ENCODE measurements around the gene ENTPD2.

Gene ENTPD2

GRCh38 chr9:137070201-137070905 is 16.5 kb upstream of the ENTPD2 start, which contains the start of gene SAPCD2:
Gene SAPCD2 (minus strand): TSS chr9:137070557. CDS start chr9:137070460, 97 bp downstream.
- Histone ChIP-seq H3K4me3 (ENCODE audit: insufficient read depth, low read depth, low read length, poor library complexity, severe bottlenecking) (peak within 1 kb of the TSS; percentile 32), H3K27me3 (replicated peaks; ENCODE audit: control insufficient read depth, insufficient read depth, low read length, poor library complexity, severe bottlenecking) (no peaks in the 10 kb centered on the region), H3K4me1 (ENCODE audit: control insufficient read depth, insufficient read depth, low read length, poor library complexity, severe bottlenecking) (peaks cover 12% of the 10 kb centered on the region), H3K9me3 (ENCODE audit: control insufficient read depth, low read length) (no peaks in the 10 kb centered on the region), H3K36me3 (ENCODE audit: control insufficient read depth, insufficient read depth, low read length) (no peaks in the 10 kb centered on the region), H3K27ac (ENCODE audit: insufficient read depth, low read length, poor library complexity, severe bottlenecking) (peak within 1 kb of the TSS; percentile 37)
- DNase-seq, result peak; percentile 77 to 82 (median 78)

DNA sequence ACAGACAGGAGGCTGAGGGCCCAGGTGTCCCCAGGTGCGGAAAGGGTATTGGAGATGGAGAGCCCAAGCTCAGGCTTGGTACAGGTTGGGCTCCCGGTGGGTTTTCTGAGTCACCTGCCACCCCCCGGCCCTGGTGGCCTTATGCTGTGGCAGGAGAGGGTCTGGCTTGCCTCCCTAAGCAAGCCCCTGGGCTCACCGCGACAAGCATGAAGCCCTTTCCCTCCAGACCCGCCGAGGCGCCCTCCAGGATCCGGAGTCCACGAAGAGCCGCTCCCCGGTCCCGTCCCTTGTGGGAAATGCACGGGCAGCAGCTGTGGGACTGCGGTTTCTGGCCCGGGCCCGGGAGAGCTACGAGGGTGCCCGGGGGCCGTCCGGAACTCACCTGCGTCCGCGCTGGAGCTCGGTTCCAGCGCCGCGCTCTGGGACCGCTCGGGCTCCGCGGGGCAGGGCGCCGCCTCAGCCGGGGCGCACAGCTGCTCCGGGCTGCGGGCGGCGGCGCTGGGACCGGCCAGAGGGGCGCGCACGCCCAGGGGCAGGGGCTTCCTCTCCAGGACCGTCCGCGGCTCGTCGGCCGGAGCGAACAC is 15.7 kb upstream of the ENTPD2 start:
- H3K9me3 ChIP-seq (ENCODE audit: control insufficient read depth, low read length), result no peaks in the 10 kb centered on the region
- no peaks in the 10 kb centered on the region for H3K27me3 ChIP-seq (replicated peaks; ENCODE audit: control insufficient read depth, insufficient read depth, low read length, poor library complexity, severe bottlenecking)
- no peak overlapping the region for H3K4me3 ChIP-seq (ENCODE audit: insufficient read depth, low read depth, low read length, poor library complexity, severe bottlenecking)
- H3K36me3 ChIP-seq (ENCODE audit: control insufficient read depth, insufficient read depth, low read length), result no peaks in the 10 kb centered on the region
- peaks cover 12% of the 10 kb centered on the region for H3K4me1 ChIP-seq (ENCODE audit: control insufficient read depth, insufficient read depth, low read length, poor library complexity, severe bottlenecking)
- H3K27ac ChIP-seq (ENCODE audit: insufficient read depth, low read length, poor library complexity, severe bottlenecking), result no peak overlapping the region
- DNase-seq, result no peak

DNA sequence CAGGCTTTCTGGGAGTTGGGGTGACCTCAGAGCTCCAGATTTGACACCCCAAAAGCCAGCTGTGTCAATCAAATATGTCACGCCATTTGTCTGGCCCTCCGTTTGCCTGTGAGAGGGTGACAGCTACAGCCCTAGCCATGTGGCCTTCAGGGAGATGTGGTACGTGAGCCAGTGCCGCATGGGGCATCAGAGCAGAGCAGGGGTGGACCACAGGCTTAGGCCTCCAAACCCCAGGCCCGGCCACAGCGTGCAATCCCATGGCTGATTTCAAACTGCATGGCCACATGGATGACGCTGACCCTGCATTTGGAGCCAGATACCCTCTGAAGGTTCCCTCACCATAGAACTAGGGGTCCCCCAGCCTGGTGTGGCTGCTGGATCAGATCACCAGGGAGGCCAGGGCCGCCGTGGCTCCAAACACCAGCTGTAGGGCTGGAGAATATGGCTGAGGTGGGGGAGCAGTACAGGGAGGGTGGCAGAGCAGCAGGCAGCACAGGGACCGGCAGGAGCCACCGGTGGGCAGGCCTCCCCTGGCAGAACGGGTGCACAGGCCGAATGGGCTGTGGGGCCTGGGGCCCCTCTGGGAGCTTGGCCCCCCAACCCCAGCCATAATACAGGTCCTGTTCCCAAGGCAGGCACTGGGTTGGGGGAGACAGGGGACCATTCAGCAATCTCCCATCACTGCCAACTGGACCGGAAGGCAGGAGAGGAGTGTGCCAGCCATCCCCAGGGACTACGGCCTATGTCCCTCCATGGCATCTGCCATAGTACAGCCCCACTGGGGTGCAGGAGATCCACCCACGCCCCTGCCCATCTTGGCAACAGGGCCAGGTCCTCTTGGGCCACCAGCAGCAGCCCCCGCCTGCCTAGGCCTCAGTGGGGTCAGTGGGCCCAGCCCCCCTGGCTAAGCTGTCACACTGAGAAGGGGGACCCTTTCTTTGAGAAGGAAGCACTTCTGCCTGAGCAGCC is 15.0 kb upstream of the ENTPD2 start:
- no peak overlapping the region for H3K27ac ChIP-seq (ENCODE audit: insufficient read depth, low read length, poor library complexity, severe bottlenecking)
- H3K4me1 ChIP-seq (ENCODE audit: control insufficient read depth, insufficient read depth, low read length, poor library complexity, severe bottlenecking), result peaks cover 12% of the 10 kb centered on the region
- no peaks in the 10 kb centered on the region for H3K9me3 ChIP-seq (ENCODE audit: control insufficient read depth, low read length)
- H3K27me3 ChIP-seq (replicated peaks; ENCODE audit: control insufficient read depth, insufficient read depth, low read length, poor library complexity, severe bottlenecking), result no peaks in the 10 kb centered on the region
- no peak for DNase-seq
- no peaks in the 10 kb centered on the region for H3K36me3 ChIP-seq (ENCODE audit: control insufficient read depth, insufficient read depth, low read length)
- no peak overlapping the region for H3K4me3 ChIP-seq (ENCODE audit: insufficient read depth, low read depth, low read length, poor library complexity, severe bottlenecking)

GRCh38 chr9:137067860-137068538 is 14.1 kb upstream of the ENTPD2 start:
- Histone ChIP-seq H3K27ac (ENCODE audit: insufficient read depth, low read length, poor library complexity, severe bottlenecking) (peak overlapping the region; percentile 28), H3K4me1 (ENCODE audit: control insufficient read depth, insufficient read depth, low read length, poor library complexity, severe bottlenecking) (peaks cover 12% of the 10 kb centered on the region)
- DNase-seq, result peak; percentile 72 to 78 (median 74)

DNA sequence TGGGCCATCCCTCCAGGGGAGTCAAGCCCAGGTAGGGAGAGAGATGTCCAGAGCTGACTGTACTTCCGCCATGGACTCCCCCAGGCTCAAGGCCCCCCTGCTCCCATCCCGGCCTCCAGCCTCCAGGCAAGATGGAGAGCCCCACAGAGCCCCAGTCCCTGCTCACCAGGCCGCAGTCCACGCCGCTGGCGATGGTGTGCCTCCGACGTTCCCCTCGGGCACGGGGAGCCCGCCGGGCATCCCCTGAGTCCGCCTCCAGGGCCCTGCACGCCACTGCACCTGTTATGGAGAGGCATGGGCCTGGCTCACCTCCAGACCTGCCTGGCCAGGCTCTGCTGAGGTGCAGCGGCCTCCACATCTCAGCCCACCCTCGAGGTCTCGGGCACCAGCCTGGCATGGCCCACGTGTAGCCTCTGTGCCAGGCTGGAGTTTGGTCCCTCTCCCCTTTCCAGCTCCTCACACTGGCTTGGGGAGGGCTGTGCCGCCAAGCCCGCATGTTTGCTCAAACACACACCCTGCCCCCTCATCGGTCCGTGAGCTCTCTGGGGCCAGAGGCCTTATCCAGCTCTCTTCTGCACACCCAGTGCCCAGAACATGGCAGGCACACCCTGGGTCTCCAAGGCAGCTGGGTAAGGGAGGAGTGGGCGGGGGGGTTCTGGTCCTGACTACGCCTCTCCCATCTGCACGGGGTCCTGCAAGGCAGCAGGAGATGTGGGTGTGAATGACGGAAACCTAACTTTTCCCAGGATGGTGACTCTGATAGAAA is 12.4 kb upstream of the ENTPD2 start:
- Histone ChIP-seq H3K4me1 (ENCODE audit: control insufficient read depth, insufficient read depth, low read length, poor library complexity, severe bottlenecking) (peaks cover 12% of the 10 kb centered on the region), H3K27ac (ENCODE audit: insufficient read depth, low read length, poor library complexity, severe bottlenecking) (no peak overlapping the region), H3K4me3 (ENCODE audit: insufficient read depth, low read depth, low read length, poor library complexity, severe bottlenecking) (no peak overlapping the region), H3K36me3 (ENCODE audit: control insufficient read depth, insufficient read depth, low read length) (no peaks in the 10 kb centered on the region), H3K27me3 (replicated peaks; ENCODE audit: control insufficient read depth, insufficient read depth, low read length, poor library complexity, severe bottlenecking) (no peaks in the 10 kb centered on the region), H3K9me3 (ENCODE audit: control insufficient read depth, low read length) (no peaks in the 10 kb centered on the region)
- DNase-seq, result no peak

More at GRCh38 chr9:137067860-137068538, 14.1 kb upstream of the ENTPD2 start:
- Histone ChIP-seq H3K9me3 (ENCODE audit: control insufficient read depth, low read length) (no peaks in the 10 kb centered on the region), H3K4me3 (ENCODE audit: insufficient read depth, low read depth, low read length, poor library complexity, severe bottlenecking) (no peak overlapping the region), H3K36me3 (ENCODE audit: control insufficient read depth, insufficient read depth, low read length) (no peaks in the 10 kb centered on the region), H3K27me3 (replicated peaks; ENCODE audit: control insufficient read depth, insufficient read depth, low read length, poor library complexity, severe bottlenecking) (no peaks in the 10 kb centered on the region)

DNA sequence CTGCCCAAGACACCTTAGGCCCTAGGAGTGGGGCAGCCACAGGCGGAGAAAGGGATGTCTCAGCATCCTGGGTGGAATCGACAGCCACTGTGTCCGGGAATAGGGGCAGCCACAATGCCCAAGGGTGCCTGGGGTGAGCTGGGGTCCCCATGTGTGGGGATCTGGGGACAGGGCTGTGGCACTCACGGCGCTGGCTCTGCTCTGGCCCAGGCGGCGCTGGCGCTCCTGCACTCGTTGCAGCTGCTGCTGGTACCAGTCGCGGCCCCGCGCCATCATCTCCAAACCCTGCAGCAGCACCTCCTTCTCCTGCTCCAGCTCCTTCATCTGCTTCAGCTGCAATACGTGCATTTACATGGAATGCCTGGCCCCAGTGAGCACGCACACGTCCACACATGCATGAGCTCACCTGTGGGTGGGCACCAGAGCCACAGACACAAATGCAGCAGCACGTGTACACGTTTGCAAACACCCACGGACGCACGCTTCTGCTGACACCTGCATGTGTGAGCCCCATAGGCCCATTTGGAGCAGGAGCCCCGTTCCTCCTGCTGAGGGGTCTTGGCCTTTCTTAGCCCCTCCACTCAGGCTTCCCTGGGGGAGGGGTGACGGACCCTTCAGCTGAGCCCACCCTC is 11.6 kb upstream of the ENTPD2 start:
- Histone ChIP-seq H3K27me3 (replicated peaks; ENCODE audit: control insufficient read depth, insufficient read depth, low read length, poor library complexity, severe bottlenecking) (no peaks in the 10 kb centered on the region), H3K4me1 (ENCODE audit: control insufficient read depth, insufficient read depth, low read length, poor library complexity, severe bottlenecking) (peaks cover 5% of the 10 kb centered on the region)

DNA sequence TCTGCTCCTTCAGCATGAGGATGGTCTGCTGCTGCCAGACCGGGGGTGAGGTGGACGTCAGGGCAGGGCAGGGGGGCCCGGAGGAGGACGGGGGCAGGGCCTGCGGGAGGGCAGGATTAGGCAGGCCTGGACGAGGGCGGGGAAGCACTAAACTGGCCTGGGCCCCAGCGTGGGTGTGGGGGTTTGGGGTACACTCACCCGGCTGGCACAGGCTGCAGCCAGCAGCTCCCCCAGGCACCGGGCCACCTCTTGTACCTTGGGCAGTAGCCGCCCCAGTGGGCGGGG is 11.0 kb upstream of the ENTPD2 start:
- H3K9me3 ChIP-seq (ENCODE audit: control insufficient read depth, low read length), result no peaks in the 10 kb centered on the region
- no peak overlapping the region for H3K4me3 ChIP-seq (ENCODE audit: insufficient read depth, low read depth, low read length, poor library complexity, severe bottlenecking)
- peaks cover 5% of the 10 kb centered on the region for H3K4me1 ChIP-seq (ENCODE audit: control insufficient read depth, insufficient read depth, low read length, poor library complexity, severe bottlenecking)
- H3K27me3 ChIP-seq (replicated peaks; ENCODE audit: control insufficient read depth, insufficient read depth, low read length, poor library complexity, severe bottlenecking), result no peaks in the 10 kb centered on the region
- no peaks in the 10 kb centered on the region for H3K36me3 ChIP-seq (ENCODE audit: control insufficient read depth, insufficient read depth, low read length)
- no peak overlapping the region for H3K27ac ChIP-seq (ENCODE audit: insufficient read depth, low read length, poor library complexity, severe bottlenecking)
- DNase-seq, result no peak

More for the DNA sequence above, 11.6 kb upstream of the ENTPD2 start:
- Histone ChIP-seq H3K4me3 (ENCODE audit: insufficient read depth, low read depth, low read length, poor library complexity, severe bottlenecking) (no peak overlapping the region), H3K9me3 (ENCODE audit: control insufficient read depth, low read length) (no peaks in the 10 kb centered on the region), H3K27ac (ENCODE audit: insufficient read depth, low read length, poor library complexity, severe bottlenecking) (no peak overlapping the region), H3K36me3 (ENCODE audit: control insufficient read depth, insufficient read depth, low read length) (no peaks in the 10 kb centered on the region)
- DNase-seq, result no peak

DNA sequence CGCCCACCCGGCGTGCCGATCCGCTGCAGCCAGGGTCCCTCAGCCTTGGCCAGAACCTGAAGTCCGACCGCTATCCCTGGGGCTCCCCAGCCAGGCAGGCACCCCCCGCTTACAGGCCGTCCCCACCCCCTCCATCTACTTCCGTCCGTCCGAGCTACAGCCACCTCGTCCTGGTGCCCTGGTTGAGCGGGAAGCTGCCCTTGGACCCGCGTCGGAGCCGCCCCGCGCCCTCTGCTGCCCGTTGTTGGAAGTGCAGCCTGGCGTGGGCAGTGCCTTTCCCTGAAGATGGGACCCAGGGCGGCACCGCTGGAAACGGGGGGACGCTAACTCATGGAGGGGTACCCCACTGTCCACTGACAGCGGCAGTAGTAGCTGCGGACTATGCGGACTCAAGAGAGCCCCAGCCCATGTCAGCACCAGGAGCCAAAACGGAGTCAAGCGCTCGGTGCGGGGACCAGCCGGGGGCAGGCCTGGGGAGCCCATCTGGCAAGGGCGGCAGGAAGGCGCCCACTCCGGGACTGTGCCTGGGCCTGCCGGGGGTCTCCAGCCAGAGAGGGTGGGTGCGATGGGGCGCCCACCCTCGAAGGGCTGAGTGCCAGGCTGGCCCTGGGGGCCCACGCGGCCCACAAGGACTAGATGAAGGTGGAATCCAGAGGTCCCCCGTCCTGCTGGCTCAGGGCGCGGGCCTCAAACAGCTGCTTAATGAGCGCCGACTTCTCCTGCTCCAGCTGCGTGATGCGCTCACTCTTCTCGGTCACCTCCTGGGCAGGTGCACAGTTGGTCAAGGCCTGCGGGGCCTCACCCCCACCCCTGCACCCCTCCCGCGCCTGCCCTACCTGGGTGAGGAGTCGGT is 10.4 kb upstream of the ENTPD2 start:
- Histone ChIP-seq H3K27ac (ENCODE audit: insufficient read depth, low read length, poor library complexity, severe bottlenecking) (no peak overlapping the region), H3K27me3 (replicated peaks; ENCODE audit: control insufficient read depth, insufficient read depth, low read length, poor library complexity, severe bottlenecking) (no peaks in the 10 kb centered on the region), H3K36me3 (ENCODE audit: control insufficient read depth, insufficient read depth, low read length) (no peaks in the 10 kb centered on the region), H3K4me3 (ENCODE audit: insufficient read depth, low read depth, low read length, poor library complexity, severe bottlenecking) (no peak overlapping the region), H3K9me3 (ENCODE audit: control insufficient read depth, low read length) (no peaks in the 10 kb centered on the region), H3K4me1 (ENCODE audit: control insufficient read depth, insufficient read depth, low read length, poor library complexity, severe bottlenecking) (peaks cover under 1% of the 10 kb centered on the region)
- peak in 1 of 3 donors; percentile 42 for DNase-seq
